ENCODE measurements around the gene DDIT3. TPM values are rescaled to one million over a fixed set of nuclear protein-coding genes. Genes with fewer than 3 reads are reported as not detected.
"Not testable (repeated sequence)": the region's sequence is repeated elsewhere in the genome, so short reads cannot be mapped to it uniquely, and the experiment has no call there.

DDIT3 gene
- total RNA-seq, 1 experiment from 2014 or later, result 14.1 TPM

GRCh38 chr12:57496822-57497221 is 23.5 kb downstream of the DDIT3 start:
- no peaks in the 10 kb centered on the region for H4K20me1 ChIP-seq (ENCODE audit: control insufficient read depth, insufficient read depth, insufficient read length)
- peaks cover 4 to 6% of the 10 kb centered on the region in 2 experiments; a peak in 3 of 5 replicates for H3K9me3 Mint-ChIP-seq
- no peak for DNase-seq
- no peak overlapping the region for H2BK5ac ChIP-seq (ENCODE audit: insufficient read length, low read length)
- H3K23ac ChIP-seq (ENCODE audit: insufficient read length, low read depth, low read length), result no peak overlapping the region
- no peaks in the 10 kb centered on the region for H3K27me3 ChIP-seq (ENCODE audit: insufficient read depth, low read length)
- no peaks in the 10 kb centered on the region for H3K79me2 ChIP-seq (ENCODE audit: insufficient read depth, low read length)
- H3K14ac ChIP-seq (ENCODE audit: insufficient read depth, low read length), result no peak overlapping the region
- no peak overlapping the region for H3K27ac ChIP-seq (ENCODE audit: insufficient read length, low read depth, low read length)
- no peak overlapping the region for H2AK5ac ChIP-seq (ENCODE audit: insufficient read length, low read length)
- no peak overlapping the region for H2AFZ ChIP-seq (ENCODE audit: low read length)
- peaks cover 0 to 2% of the 10 kb centered on the region in 2 experiments; a peak in 2 of 4 replicates for H3K4me1 Mint-ChIP-seq
- H3K79me1 ChIP-seq (ENCODE audit: insufficient read depth, low read depth, low read length, poor library complexity, severe bottlenecking), result no peaks in the 10 kb centered on the region
- H3K9ac ChIP-seq (ENCODE audit: extremely low read depth, insufficient read length, low read length), result no peak overlapping the region
- H2BK12ac ChIP-seq (ENCODE audit: insufficient read length, low read depth, low read length), result no peak overlapping the region
- H3K23me2 ChIP-seq (ENCODE audit: insufficient read length, low read depth, low read length, poor library complexity, severe bottlenecking), result no peaks in the 10 kb centered on the region
- H3K4me2 ChIP-seq (ENCODE audit: insufficient read depth, insufficient read length, low read length), result no peak overlapping the region
- peak overlapping the region in 2 of 3 experiments; percentile 5 to 41; a peak in 2 of 7 replicates for H3K27ac Mint-ChIP-seq
- no peak overlapping the region for H2BK15ac ChIP-seq (ENCODE audit: low read depth, low read length)
- no peak overlapping the region for H2BK120ac ChIP-seq (ENCODE audit: low read depth, low read length, poor library complexity, severe bottlenecking)
- no peaks in the 10 kb centered on the region for H3K9me3 ChIP-seq (ENCODE audit: control insufficient read depth, low read depth, low read length)
- no peak overlapping the region for H3K18ac ChIP-seq (ENCODE audit: insufficient read length, low read depth, low read length)
- no peak overlapping the region for H4K8ac ChIP-seq (replicated peaks; ENCODE audit: insufficient read length, low read depth, low read length)
- H3K56ac ChIP-seq (ENCODE audit: insufficient read length, low read depth, low read length), result no peak overlapping the region
- H3K4me1 ChIP-seq (ENCODE audit: insufficient read depth, low read length), result no peaks in the 10 kb centered on the region
- TF ChIP-seq CTCF (conservative IDR thresholded peaks at IDR 0.05), result no peak
- H3K4me3 Mint-ChIP-seq, result no peak overlapping the region
- H2BK20ac ChIP-seq (ENCODE audit: low read depth, low read length, poor library complexity, severe bottlenecking), result no peak overlapping the region
- no peak overlapping the region for H4K5ac ChIP-seq (ENCODE audit: insufficient read length, low read depth, low read length)
- peaks cover 75 to 86% (median 79%) of the 10 kb centered on the region in 3 experiments for H3K36me3 Mint-ChIP-seq (ENCODE audit: insufficient read depth in 1 of 3, low read depth in 3 of 3)
- H3T11ph ChIP-seq (ENCODE audit: low read length), result no peak overlapping the region
- H3K4ac ChIP-seq (ENCODE audit: low read depth, low read length), result no peak overlapping the region
- H4K91ac ChIP-seq (ENCODE audit: insufficient read length, low read depth, low read length), result no peak overlapping the region
- no peaks in the 10 kb centered on the region for H3K27me3 Mint-ChIP-seq (ENCODE audit: low read depth)

- H3K23me2 ChIP-seq (ENCODE audit: insufficient read length, low read depth, low read length, poor library complexity, severe bottlenecking); H3K27me3 Mint-ChIP-seq (ENCODE audit: low read depth); H3K4me3 Mint-ChIP-seq; H3K4me2 ChIP-seq (ENCODE audit: insufficient read depth, insufficient read length, low read length); H2AFZ ChIP-seq (ENCODE audit: low read length); H2BK12ac ChIP-seq (ENCODE audit: insufficient read length, low read depth, low read length); H3T11ph ChIP-seq (ENCODE audit: low read length); H3K9ac ChIP-seq (ENCODE audit: extremely low read depth, insufficient read length, low read length); H4K8ac ChIP-seq (replicated peaks; ENCODE audit: insufficient read length, low read depth, low read length); H2BK20ac ChIP-seq (ENCODE audit: low read depth, low read length, poor library complexity, severe bottlenecking); H3K18ac ChIP-seq (ENCODE audit: insufficient read length, low read depth, low read length); H3K23ac ChIP-seq (ENCODE audit: insufficient read length, low read depth, low read length); H4K91ac ChIP-seq (ENCODE audit: insufficient read length, low read depth, low read length); H3K27ac ChIP-seq (ENCODE audit: insufficient read length, low read depth, low read length); H2BK15ac ChIP-seq (ENCODE audit: low read depth, low read length); H3K4me1 Mint-ChIP-seq; H3K56ac ChIP-seq (ENCODE audit: insufficient read length, low read depth, low read length); H4K20me1 ChIP-seq (ENCODE audit: control insufficient read depth, insufficient read depth, insufficient read length); H3K4ac ChIP-seq (ENCODE audit: low read depth, low read length); H3K14ac ChIP-seq (ENCODE audit: insufficient read depth, low read length); H3K79me1 ChIP-seq (ENCODE audit: insufficient read depth, low read depth, low read length, poor library complexity, severe bottlenecking); H4K5ac ChIP-seq (ENCODE audit: insufficient read length, low read depth, low read length); H2BK120ac ChIP-seq (ENCODE audit: low read depth, low read length, poor library complexity, severe bottlenecking); DNase-seq; H2AK5ac ChIP-seq (ENCODE audit: insufficient read length, low read length); H3K27ac Mint-ChIP-seq; H3K9me3 ChIP-seq (ENCODE audit: control insufficient read depth, low read depth, low read length); H3K9me3 Mint-ChIP-seq; H3K4me1 ChIP-seq (ENCODE audit: insufficient read depth, low read length); H3K27me3 ChIP-seq (ENCODE audit: insufficient read depth, low read length); H2BK5ac ChIP-seq (ENCODE audit: insufficient read length, low read length); H3K79me2 ChIP-seq (ENCODE audit: insufficient read depth, low read length): not testable (repeated sequence)
- H3K36me3 Mint-ChIP-seq (ENCODE audit: insufficient read depth in 1 of 3, low read depth in 3 of 3), result peaks cover 75 to 86% (median 79%) of the 10 kb centered on the region in 3 experiments
- WGBS (ENCODE audit: extremely low coverage, insufficient read length, low lambda C conversion rate), result no CpG with 5 or more reads among the region's 48 CpGs
Observed at GRCh38 chr12:57495051-57495701, 25.1 kb downstream of the DDIT3 start.

Measured in H9 (cell line).